ENCODE measurements around the gene RNF212B.

DNA sequence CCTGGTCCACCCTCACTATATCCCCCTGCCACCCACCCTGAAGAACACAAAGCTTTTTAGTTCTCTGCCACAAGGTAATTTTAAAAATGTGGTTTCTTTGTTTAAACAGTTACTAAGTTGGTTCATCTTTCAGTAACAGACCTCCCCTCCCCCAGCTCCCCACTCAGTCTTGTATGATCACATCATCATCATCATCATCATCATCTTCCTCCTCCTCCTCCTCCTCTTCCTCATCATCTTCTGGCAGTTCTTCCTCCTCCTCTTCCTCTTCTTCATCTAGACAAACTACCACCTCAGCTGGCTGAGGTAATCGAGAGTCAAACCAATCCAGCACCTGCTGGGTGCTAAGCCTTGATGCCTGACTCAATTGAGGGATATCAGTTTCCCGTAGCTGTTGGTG lies 37.7 kb downstream of the RNF212B start:
- TF ChIP-seq, protein P1, sequence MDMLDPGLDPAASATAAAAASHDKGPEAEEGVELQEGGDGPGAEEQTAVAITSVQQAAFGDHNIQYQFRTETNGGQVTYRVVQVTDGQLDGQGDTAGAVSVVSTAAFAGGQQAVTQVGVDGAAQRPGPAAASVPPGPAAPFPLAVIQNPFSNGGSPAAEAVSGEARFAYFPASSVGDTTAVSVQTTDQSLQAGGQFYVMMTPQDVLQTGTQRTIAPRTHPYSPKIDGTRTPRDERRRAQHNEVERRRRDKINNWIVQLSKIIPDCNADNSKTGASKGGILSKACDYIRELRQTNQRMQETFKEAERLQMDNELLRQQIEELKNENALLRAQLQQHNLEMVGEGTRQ (IDR thresholded peaks at IDR 0.05; ENCODE audit: borderline replicate concordance, low read depth, low read length), result no peak
- TF ChIP-seq, protein P2, sequence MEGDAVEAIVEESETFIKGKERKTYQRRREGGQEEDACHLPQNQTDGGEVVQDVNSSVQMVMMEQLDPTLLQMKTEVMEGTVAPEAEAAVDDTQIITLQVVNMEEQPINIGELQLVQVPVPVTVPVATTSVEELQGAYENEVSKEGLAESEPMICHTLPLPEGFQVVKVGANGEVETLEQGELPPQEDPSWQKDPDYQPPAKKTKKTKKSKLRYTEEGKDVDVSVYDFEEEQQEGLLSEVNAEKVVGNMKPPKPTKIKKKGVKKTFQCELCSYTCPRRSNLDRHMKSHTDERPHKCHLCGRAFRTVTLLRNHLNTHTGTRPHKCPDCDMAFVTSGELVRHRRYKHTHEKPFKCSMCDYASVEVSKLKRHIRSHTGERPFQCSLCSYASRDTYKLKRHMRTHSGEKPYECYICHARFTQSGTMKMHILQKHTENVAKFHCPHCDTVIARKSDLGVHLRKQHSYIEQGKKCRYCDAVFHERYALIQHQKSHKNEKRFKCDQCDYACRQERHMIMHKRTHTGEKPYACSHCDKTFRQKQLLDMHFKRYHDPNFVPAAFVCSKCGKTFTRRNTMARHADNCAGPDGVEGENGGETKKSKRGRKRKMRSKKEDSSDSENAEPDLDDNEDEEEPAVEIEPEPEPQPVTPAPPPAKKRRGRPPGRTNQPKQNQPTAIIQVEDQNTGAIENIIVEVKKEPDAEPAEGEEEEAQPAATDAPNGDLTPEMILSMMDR (IDR thresholded peaks at IDR 0.05 in 2 of 3, conservative IDR thresholded peaks at IDR 0.05 in 1 of 3; ENCODE audit: control insufficient read depth in 2 of 3, extremely low read depth in 1 of 3, insufficient read depth in 1 of 3, low read depth in 3 of 3, low read length in 3 of 3), result no peak
- TF ChIP-seq RAD21 (IDR thresholded peaks at IDR 0.05; ENCODE audit: insufficient read depth, low read depth, low read length) (no peak), POLR2AphosphoS5 (IDR thresholded peaks at IDR 0.05; ENCODE audit: low read length) (no peak), NRF1 (conservative IDR thresholded peaks at IDR 0.05; ENCODE audit: low read depth, low read length) (no peak), GABPA (IDR thresholded peaks at IDR 0.05; ENCODE audit: low read depth) (no peak)
- TF ChIP-seq, protein P3, sequence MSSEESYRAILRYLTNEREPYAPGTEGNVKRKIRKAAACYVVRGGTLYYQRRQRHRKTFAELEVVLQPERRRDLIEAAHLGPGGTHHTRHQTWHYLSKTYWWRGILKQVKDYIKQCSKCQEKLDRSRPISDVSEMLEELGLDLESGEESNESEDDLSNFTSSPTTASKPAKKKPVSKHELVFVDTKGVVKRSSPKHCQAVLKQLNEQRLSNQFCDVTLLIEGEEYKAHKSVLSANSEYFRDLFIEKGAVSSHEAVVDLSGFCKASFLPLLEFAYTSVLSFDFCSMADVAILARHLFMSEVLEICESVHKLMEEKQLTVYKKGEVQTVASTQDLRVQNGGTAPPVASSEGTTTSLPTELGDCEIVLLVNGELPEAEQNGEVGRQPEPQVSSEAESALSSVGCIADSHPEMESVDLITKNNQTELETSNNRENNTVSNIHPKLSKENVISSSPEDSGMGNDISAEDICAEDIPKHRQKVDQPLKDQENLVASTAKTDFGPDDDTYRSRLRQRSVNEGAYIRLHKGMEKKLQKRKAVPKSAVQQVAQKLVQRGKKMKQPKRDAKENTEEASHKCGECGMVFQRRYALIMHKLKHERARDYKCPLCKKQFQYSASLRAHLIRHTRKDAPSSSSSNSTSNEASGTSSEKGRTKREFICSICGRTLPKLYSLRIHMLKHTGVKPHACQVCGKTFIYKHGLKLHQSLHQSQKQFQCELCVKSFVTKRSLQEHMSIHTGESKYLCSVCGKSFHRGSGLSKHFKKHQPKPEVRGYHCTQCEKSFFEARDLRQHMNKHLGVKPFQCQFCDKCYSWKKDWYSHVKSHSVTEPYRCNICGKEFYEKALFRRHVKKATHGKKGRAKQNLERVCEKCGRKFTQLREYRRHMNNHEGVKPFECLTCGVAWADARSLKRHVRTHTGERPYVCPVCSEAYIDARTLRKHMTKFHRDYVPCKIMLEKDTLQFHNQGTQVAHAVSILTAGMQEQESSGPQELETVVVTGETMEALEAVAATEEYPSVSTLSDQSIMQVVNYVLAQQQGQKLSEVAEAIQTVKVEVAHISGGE (CRISPR knock-in tag; IDR thresholded peaks at IDR 0.05), result no peak
- TF ChIP-seq, protein P4, sequence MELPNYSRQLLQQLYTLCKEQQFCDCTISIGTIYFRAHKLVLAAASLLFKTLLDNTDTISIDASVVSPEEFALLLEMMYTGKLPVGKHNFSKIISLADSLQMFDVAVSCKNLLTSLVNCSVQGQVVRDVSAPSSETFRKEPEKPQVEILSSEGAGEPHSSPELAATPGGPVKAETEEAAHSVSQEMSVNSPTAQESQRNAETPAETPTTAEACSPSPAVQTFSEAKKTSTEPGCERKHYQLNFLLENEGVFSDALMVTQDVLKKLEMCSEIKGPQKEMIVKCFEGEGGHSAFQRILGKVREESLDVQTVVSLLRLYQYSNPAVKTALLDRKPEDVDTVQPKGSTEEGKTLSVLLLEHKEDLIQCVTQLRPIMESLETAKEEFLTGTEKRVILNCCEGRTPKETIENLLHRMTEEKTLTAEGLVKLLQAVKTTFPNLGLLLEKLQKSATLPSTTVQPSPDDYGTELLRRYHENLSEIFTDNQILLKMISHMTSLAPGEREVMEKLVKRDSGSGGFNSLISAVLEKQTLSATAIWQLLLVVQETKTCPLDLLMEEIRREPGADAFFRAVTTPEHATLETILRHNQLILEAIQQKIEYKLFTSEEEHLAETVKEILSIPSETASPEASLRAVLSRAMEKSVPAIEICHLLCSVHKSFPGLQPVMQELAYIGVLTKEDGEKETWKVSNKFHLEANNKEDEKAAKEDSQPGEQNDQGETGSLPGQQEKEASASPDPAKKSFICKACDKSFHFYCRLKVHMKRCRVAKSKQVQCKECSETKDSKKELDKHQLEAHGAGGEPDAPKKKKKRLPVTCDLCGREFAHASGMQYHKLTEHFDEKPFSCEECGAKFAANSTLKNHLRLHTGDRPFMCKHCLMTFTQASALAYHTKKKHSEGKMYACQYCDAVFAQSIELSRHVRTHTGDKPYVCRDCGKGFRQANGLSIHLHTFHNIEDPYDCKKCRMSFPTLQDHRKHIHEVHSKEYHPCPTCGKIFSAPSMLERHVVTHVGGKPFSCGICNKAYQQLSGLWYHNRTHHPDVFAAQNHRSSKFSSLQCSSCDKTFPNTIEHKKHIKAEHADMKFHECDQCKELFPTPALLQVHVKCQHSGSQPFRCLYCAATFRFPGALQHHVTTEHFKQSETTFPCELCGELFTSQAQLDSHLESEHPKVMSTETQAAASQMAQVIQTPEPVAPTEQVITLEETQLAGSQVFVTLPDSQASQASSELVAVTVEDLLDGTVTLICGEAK (IDR thresholded peaks at IDR 0.05; ENCODE audit: borderline replicate concordance), result no peak

All from GM12878 (cell line).